Pancreas (tissue), 10 donors: ENCODE data around the gene MAMDC2. TPM values are rescaled to one million over a fixed set of nuclear protein-coding genes. Genes with fewer than 3 reads are reported as not detected.

Experiments
- ATAC-seq, 4 donors: fragments of 200-7000 bp; cut with Tn5 transposase; one replicate each; pipeline versions ENCODE4 v1.8.0 to v1.9.1; 2020; ENCODE audit warnings: mild to moderate bottlenecking in 4 of 4, moderate library complexity in 4 of 4
- DNase-seq, 6 donors: peaks; one replicate each; pipeline ENCODE4 v3.0.0-alpha.2; 2020
- FAIRE-seq: peaks from 2 replicates; lab custom pipeline; 2012; peaks lifted over from hg19 to GRCh38; lab: Jason Lieb, UNC
- H3K27ac ChIP-seq, 4 donors: fragments of 200-600 bp; sonication (generic); 1 replicate in 3 of 4; 2 replicates in 1 of 4; pipeline versions ENCODE4 v1.5.0 to v1.8.0; 2020
- H3K27me3 ChIP-seq, 4 donors: fragments of 200-600 bp; one replicate each; pipeline ENCODE4 v1.8.0; 2021
- H3K36me3 ChIP-seq, 3 donors: fragments of 200-600 bp; sonication (generic) in 1 of 3; one replicate each; pipeline versions ENCODE4 v1.5.0 to v1.8.0; 2020 to 2021
- H3K4me1 ChIP-seq, 3 donors: fragments of 200-600 bp; one replicate each; pipeline ENCODE4 v1.8.0; 2021
- H3K4me3 ChIP-seq, 4 donors: fragments of 200-600 bp; sonication (generic) in 2 of 4; one replicate each; pipeline versions ENCODE4 v1.5.0 to v1.8.0; 2020 to 2021
- H3K9me3 ChIP-seq, 4 donors: fragments of 200-600 bp; one replicate each; pipeline ENCODE4 v1.8.0; 2021
- WGBS, 2 donors: extraction: QIAGEN DNeasy Blood & Tissue Kit; methylation state at CpG; one replicate each; pipeline ENCODE4 v1.1.7; 2013; 5-methylcytosine and 5-hydroxymethylcytosine counted together
- intact Hi-C, 3 donors: fragments of 100-400 bp; cut with DNase I; formaldehyde crosslinking; loops; one replicate each; pipeline versions ENCODE4 v1.11.1 to v1.14.2; 2022
- polyA plus RNA-seq, 2 donors: library from polyadenylated mRNA; stranded (reverse); fragments of 200-250 nt; gene quantifications; one replicate each; pipeline ENCODE4 v1.2.3, GENCODE V29; 2013
- total RNA-seq, 6 donors: library from RNA; stranded (reverse); fragmentation: NEBNext Ultra II Directional in 4 of 6; extraction: Animal tissue kit (Norgen Biotek cat#: 25700) in 4 of 6; gene quantifications; one replicate each; pipeline versions ENCODE4 v1.2.1 to v1.2.4, GENCODE V29; 2021 to 2023
- TF ChIP-seq, protein P1 (sequence below), 4 donors: fragments of 200-600 bp; sonication (generic) in 3 of 4; IDR thresholded peaks; one replicate each; pipeline versions ENCODE4 v1.5.0 to v1.8.0; 2021; ENCODE audit warnings: antibody characterized with exemption in 4 of 4
- donor health status: healthy with polysubstance abuse.
- donor health status: DM: no; HTN: no; CAD: no; lungs with moderate emphysema.
- donor health status: DM: no; HTN: no; CAD: no.
- donor health status: control.
- donor health status: control.
- donor health status: Bipolar disorder and iron deficiency.
- donor health status: DM: yes; HTN: yes; CAD: no.
- donor health status: DM: no; HTN: no; CAD: no.
- donor health status: DM: no; HTN: no; CAD: no.
- donor health status: DM: yes; HTN: yes; CAD: no.

The MAMDC2 gene
- total and polyA plus RNA-seq, 8 donors = 0.95 to 4.7 (median 1.3) TPM

DNA sequence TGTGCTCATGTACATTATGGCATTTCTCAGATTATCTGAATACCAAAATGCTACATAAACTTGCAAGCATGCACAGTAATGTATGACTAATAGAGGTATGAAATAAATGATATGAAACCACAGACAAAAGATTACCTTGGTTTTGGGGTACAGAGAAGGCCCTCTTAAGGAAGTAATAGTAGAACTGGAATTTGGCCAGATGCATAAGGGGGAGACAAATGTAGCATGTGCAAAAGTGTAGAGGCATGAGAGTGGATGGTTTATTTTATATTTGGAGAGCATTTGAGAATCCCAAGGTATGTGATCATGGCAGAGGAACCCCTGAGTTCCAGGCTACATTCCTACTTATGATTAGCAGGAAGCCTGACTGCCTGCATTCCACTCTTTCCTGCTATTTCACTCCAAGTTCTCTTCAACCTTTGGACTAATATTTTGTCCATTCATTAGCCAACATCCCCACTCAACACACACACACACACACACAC lies 74.2 kb downstream of the MAMDC2 start:
- Histone ChIP-seq H3K4me3 (no peak overlapping the region), H3K27ac (no peak overlapping the region), H3K9me3 (no peaks in the 10 kb centered on the region), H3K36me3 (no peaks in the 10 kb centered on the region), H3K4me1 (peaks cover 0 to 6% (median 0%) of the 10 kb centered on the region in 3 donors), H3K27me3 (no peaks in the 10 kb centered on the region)
- TF ChIP-seq, protein P1, sequence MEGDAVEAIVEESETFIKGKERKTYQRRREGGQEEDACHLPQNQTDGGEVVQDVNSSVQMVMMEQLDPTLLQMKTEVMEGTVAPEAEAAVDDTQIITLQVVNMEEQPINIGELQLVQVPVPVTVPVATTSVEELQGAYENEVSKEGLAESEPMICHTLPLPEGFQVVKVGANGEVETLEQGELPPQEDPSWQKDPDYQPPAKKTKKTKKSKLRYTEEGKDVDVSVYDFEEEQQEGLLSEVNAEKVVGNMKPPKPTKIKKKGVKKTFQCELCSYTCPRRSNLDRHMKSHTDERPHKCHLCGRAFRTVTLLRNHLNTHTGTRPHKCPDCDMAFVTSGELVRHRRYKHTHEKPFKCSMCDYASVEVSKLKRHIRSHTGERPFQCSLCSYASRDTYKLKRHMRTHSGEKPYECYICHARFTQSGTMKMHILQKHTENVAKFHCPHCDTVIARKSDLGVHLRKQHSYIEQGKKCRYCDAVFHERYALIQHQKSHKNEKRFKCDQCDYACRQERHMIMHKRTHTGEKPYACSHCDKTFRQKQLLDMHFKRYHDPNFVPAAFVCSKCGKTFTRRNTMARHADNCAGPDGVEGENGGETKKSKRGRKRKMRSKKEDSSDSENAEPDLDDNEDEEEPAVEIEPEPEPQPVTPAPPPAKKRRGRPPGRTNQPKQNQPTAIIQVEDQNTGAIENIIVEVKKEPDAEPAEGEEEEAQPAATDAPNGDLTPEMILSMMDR (IDR thresholded peaks at IDR 0.05) = no peak
- ATAC-seq (peak in 2 of 4 donors; percentile 13 to 14), DNase-seq (no peak), FAIRE-seq (no peak)
- intact Hi-C loops = no loop called here

DNA sequence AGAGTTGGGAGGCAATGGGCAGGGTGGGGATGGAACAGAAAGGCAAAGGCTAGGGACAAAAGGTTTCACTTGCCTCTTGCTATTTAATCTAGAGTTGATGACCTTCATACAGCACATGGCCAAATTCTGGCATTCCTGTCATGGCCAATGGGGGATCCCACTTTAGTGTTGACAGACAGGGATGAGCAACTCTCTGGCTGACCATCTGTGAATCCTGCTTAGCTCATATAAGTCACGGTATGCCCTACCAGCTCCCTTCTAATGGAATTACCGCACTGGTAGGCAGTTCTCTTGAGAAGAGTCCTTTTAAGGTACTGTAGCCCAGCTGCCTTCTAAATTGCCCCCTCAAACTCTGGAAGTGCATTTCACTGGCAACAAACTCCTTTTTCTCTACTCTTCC lies 76.1 kb downstream of the MAMDC2 start:
- H3K27ac ChIP-seq = no peak overlapping the region
- 97 to 98% methylated on average over 2 of the region's 2 CpGs for WGBS, 2 donors
- ATAC-seq (no peak), DNase-seq (no peak), FAIRE-seq (no peak)
- intact Hi-C loops = no loop called here
- H3K27me3 ChIP-seq = no peaks in the 10 kb centered on the region
- H3K4me1 ChIP-seq = peaks cover 2 to 6% (median 4%) of the 10 kb centered on the region in 3 donors
- no peaks in the 10 kb centered on the region for H3K36me3 ChIP-seq
- H3K9me3 ChIP-seq = no peaks in the 10 kb centered on the region
- no peak overlapping the region for H3K4me3 ChIP-seq
- TF ChIP-seq, protein P1 (IDR thresholded peaks at IDR 0.05) = no peak

DNA sequence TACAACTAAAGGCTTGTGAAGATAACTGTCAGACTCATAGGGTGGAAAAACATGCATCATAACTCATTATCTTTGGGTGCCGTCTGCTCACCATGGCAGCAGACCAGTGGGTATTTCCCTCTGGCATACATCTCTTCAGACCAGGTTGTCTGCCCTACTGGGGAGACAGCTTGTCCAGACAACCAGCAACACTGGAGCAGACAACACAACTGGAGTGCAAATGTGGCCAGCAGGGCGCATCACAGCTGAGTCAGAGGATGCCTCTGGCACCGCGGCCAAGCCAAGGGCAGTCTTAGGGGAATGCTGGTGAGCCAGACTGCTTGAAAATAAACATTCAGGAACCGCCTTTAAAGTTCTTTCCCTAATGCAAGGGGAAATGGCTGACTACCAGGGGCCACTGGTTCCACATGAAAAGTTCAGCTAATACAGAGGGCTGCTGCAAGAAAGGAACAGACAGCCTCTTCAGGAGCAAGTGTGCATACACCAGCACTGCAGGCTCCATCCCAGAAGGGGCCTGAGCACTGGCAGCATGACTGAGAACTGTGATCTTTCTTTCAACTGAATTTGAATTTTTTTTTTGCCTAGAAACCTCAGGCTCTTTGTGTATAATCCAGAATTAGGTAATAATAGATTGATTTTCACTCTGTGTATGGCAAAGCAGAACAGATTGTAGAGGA lies 77.3 kb downstream of the MAMDC2 start:
- ATAC-seq = peak in 2 of 4 donors; percentile 61 to 73
- TF ChIP-seq, protein P1 (IDR thresholded peaks at IDR 0.05) = no peak
- intact Hi-C loops = no loop called here
- Histone ChIP-seq H3K27ac (no peak overlapping the region), H3K36me3 (no peaks in the 10 kb centered on the region), H3K9me3 (no peaks in the 10 kb centered on the region), H3K4me3 (no peak overlapping the region), H3K27me3 (no peaks in the 10 kb centered on the region), H3K4me1 (peaks cover 2 to 6% (median 4%) of the 10 kb centered on the region in 3 donors)
- 86 to 89% methylated on average over 5 of the region's 5 CpGs for WGBS, 2 donors
- peak in 1 of 6 donors; percentile 19 for DNase-seq
- no peak for FAIRE-seq

DNA sequence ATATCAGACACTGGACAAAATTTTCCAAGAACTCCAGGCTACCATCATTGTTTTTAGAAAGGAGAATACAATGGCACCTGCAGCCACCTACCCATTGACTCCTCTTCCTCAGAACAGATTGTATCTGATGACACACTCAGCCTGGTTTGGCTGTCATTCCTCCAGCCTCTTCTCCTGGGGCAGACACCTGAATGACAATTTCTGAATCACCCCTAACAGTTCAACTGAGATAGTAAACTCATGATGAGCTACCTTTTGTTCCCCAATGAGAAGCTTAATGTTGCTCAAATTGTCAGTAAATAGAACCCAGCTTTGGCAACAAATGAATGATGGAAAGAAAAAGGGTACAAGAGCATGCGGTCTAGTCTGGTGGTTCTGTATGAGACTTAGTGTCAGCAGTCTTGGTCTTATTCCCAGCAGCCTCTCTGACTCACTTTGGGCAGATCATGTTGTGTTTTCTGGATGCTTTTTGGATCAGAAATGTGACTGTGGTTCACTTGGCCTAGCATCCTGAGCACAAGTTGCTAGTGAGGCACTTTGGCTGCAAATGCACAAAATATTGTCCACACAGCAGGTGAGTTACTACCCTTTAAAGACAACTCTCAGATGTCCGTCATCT lies 78.3 kb downstream of the MAMDC2 start:
- peak in 1 of 4 donors; percentile 14 for ATAC-seq
- peaks cover 2 to 6% (median 4%) of the 10 kb centered on the region in 3 donors for H3K4me1 ChIP-seq
- WGBS, 2 donors = 42 to 47% methylated on average over 2 of the region's 2 CpGs
- no peaks in the 10 kb centered on the region for H3K9me3 ChIP-seq
- intact Hi-C loops = no loop called here
- no peak for FAIRE-seq
- TF ChIP-seq, protein P1 (IDR thresholded peaks at IDR 0.05) = no peak
- H3K27ac ChIP-seq = no peak overlapping the region
- no peak for DNase-seq
- H3K36me3 ChIP-seq = no peaks in the 10 kb centered on the region
- no peak overlapping the region for H3K4me3 ChIP-seq
- H3K27me3 ChIP-seq = no peaks in the 10 kb centered on the region

DNA sequence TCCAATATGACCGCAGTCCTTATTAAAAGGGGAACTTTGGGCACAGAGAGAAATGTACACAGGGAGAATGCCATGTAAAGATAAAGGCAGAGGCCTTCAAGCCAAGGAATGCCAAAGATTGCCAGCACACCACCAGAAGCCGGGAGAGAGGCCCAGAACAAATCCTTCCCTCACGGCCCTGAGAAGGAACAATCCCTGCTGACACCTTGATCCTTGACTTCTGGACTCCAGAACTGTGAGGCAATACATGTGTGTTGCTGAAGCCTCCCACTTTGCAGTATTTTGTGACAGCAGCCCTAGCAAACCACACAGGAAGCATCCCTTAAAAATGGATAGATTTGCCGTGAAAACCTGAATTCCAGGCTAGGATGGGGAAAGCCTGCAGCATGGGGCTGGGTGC lies 80.0 kb downstream of the MAMDC2 start:
- Histone ChIP-seq H3K36me3 (no peaks in the 10 kb centered on the region), H3K9me3 (no peaks in the 10 kb centered on the region), H3K27me3 (no peaks in the 10 kb centered on the region), H3K27ac (no peak overlapping the region), H3K4me1 (peaks cover 2 to 10% (median 9%) of the 10 kb centered on the region in 3 donors), H3K4me3 (no peak overlapping the region)
- 62 to 76% methylated on average over 4 of the region's 4 CpGs for WGBS, 2 donors
- ATAC-seq (peak in 2 of 4 donors; percentile 30 to 52), DNase-seq (no peak), FAIRE-seq (no peak)
- TF ChIP-seq, protein P1 (IDR thresholded peaks at IDR 0.05) = no peak
- intact Hi-C loops = no loop called here
